Measurements from ENCODE around the gene DOCK3.
"Not testable (repeated sequence)": the region's sequence is repeated elsewhere in the genome, so short reads cannot be mapped to it uniquely, and the experiment has no call there.

The DOCK3 gene

GRCh38 chr3:51063053-51063452, 388.3 kb downstream of the DOCK3 start:
- in situ Hi-C loops (cut with MboI; ENCODE audit: low sequenced_read_pairs, unreplicated experiment), result no loop called here
- TF ChIP-seq CTCF (IDR thresholded peaks at IDR 0.05; ENCODE audit: borderline replicate concordance, control extremely low read depth, extremely low read depth, insufficient read depth, missing control alignments), result no peak
- DNase-seq (ENCODE audit: low spot score), result no peak

- in situ Hi-C loops (cut with MboI; ENCODE audit: low sequenced_read_pairs, unreplicated experiment), result no loop called here
- no peak for TF ChIP-seq CTCF (IDR thresholded peaks at IDR 0.05; ENCODE audit: borderline replicate concordance, control extremely low read depth, extremely low read depth, insufficient read depth, missing control alignments)
- no peak for DNase-seq (ENCODE audit: low spot score)
These were observed 400.6 kb downstream of the DOCK3 start for GRCh38 chr3:51075221-51075775.

- no peak for TF ChIP-seq CTCF (IDR thresholded peaks at IDR 0.05; ENCODE audit: borderline replicate concordance, control extremely low read depth, extremely low read depth, insufficient read depth, missing control alignments)
- no peak for DNase-seq (ENCODE audit: low spot score)
- in situ Hi-C loops (cut with MboI; ENCODE audit: low sequenced_read_pairs, unreplicated experiment), result no loop called here
These were observed 407.6 kb downstream of the DOCK3 start for GRCh38 chr3:51082363-51082762.

- DNase-seq (ENCODE audit: low spot score), result no peak
- no peak for TF ChIP-seq CTCF (IDR thresholded peaks at IDR 0.05; ENCODE audit: borderline replicate concordance, control extremely low read depth, extremely low read depth, insufficient read depth, missing control alignments)
- in situ Hi-C loops (cut with MboI; ENCODE audit: low sequenced_read_pairs, unreplicated experiment), result no loop called here
These were observed 408.8 kb downstream of the DOCK3 start for GRCh38 chr3:51083490-51083889.

GRCh38 chr3:51092141-51092540, 417.4 kb downstream of the DOCK3 start:
- DNase-seq (ENCODE audit: low spot score); in situ Hi-C loops (cut with MboI; ENCODE audit: low sequenced_read_pairs, unreplicated experiment): not testable (repeated sequence)

- in situ Hi-C loops (cut with MboI; ENCODE audit: low sequenced_read_pairs, unreplicated experiment); DNase-seq (ENCODE audit: low spot score): not testable (repeated sequence)
These were observed 420.1 kb downstream of the DOCK3 start for GRCh38 chr3:51094838-51095237.

GRCh38 chr3:51099794-51100535, 425.2 kb downstream of the DOCK3 start:
- TF ChIP-seq CTCF (IDR thresholded peaks at IDR 0.05; ENCODE audit: borderline replicate concordance, control extremely low read depth, extremely low read depth, insufficient read depth, missing control alignments), result no peak
- in situ Hi-C loops (cut with MboI; ENCODE audit: low sequenced_read_pairs, unreplicated experiment), result no loop called here
- peak; percentile 29 for DNase-seq (ENCODE audit: low spot score)

GRCh38 chr3:51100536-51100851, 425.8 kb downstream of the DOCK3 start:
- in situ Hi-C loops (cut with MboI; ENCODE audit: low sequenced_read_pairs, unreplicated experiment), result no loop called here
- DNase-seq (ENCODE audit: low spot score), result no peak
- no peak for TF ChIP-seq CTCF (IDR thresholded peaks at IDR 0.05; ENCODE audit: borderline replicate concordance, control extremely low read depth, extremely low read depth, insufficient read depth, missing control alignments)
